ENCODE measurements around the gene DDHD1.

DNA sequence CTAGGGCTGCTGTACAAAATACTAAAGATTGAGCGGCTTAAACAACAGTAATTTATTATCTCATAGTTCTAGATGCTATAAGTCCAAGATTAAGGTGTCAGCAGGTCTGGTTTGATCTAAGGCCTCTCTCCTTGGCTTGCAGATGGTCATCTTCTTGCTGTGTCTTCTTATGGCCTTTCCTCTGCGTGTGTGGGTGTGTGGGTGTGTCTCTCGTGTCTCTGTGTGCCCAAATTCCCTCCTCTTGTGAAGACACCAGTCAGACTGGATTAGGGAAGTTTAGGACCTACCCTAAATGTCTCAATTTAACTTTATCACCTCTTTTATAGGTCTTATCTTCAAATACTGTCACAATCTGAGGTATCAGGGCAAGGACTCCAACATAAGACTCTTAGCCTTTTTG lies 28.3 kb downstream of the DDHD1 start:
- TF ChIP-seq, protein P1, sequence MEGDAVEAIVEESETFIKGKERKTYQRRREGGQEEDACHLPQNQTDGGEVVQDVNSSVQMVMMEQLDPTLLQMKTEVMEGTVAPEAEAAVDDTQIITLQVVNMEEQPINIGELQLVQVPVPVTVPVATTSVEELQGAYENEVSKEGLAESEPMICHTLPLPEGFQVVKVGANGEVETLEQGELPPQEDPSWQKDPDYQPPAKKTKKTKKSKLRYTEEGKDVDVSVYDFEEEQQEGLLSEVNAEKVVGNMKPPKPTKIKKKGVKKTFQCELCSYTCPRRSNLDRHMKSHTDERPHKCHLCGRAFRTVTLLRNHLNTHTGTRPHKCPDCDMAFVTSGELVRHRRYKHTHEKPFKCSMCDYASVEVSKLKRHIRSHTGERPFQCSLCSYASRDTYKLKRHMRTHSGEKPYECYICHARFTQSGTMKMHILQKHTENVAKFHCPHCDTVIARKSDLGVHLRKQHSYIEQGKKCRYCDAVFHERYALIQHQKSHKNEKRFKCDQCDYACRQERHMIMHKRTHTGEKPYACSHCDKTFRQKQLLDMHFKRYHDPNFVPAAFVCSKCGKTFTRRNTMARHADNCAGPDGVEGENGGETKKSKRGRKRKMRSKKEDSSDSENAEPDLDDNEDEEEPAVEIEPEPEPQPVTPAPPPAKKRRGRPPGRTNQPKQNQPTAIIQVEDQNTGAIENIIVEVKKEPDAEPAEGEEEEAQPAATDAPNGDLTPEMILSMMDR (IDR thresholded peaks at IDR 0.05), result no peak
- no peak for TF ChIP-seq POLR2A (IDR thresholded peaks at IDR 0.05)

Data from lower leg skin (tissue), 3 donors.